GM10266 (cell line): Measurements from ENCODE around the gene NPR2.

Experiments used
- DNase-seq: peaks from one replicate; pipeline ENCODE4 v3.0.0; 2012; ENCODE audit errors: extremely low spot score
- TF ChIP-seq, protein P1 (sequence below): IDR thresholded peaks from 2 replicates; pipeline ENCODE4 v1.5.1; 2012; ENCODE audit warnings: mild to moderate bottlenecking, low read depth; ENCODE audit not compliant: control insufficient read depth, insufficient read depth; ENCODE audit errors: missing control alignments

Gene NPR2

GRCh38 chr9:35748858-35749514 lies 42.4 kb upstream of the NPR2 start, which contains the start of the genes GBA2 and RGP1:
GBA2 (minus strand) TSS chr9:35749228; CDS start chr9:35748704, 524 bp downstream.
RGP1 (plus strand) TSS chr9:35749287; CDS start chr9:35749756, 469 bp downstream.
- DNase-seq, result peak; percentile 88
- TF ChIP-seq, protein P1, sequence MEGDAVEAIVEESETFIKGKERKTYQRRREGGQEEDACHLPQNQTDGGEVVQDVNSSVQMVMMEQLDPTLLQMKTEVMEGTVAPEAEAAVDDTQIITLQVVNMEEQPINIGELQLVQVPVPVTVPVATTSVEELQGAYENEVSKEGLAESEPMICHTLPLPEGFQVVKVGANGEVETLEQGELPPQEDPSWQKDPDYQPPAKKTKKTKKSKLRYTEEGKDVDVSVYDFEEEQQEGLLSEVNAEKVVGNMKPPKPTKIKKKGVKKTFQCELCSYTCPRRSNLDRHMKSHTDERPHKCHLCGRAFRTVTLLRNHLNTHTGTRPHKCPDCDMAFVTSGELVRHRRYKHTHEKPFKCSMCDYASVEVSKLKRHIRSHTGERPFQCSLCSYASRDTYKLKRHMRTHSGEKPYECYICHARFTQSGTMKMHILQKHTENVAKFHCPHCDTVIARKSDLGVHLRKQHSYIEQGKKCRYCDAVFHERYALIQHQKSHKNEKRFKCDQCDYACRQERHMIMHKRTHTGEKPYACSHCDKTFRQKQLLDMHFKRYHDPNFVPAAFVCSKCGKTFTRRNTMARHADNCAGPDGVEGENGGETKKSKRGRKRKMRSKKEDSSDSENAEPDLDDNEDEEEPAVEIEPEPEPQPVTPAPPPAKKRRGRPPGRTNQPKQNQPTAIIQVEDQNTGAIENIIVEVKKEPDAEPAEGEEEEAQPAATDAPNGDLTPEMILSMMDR, result no peak

DNA sequence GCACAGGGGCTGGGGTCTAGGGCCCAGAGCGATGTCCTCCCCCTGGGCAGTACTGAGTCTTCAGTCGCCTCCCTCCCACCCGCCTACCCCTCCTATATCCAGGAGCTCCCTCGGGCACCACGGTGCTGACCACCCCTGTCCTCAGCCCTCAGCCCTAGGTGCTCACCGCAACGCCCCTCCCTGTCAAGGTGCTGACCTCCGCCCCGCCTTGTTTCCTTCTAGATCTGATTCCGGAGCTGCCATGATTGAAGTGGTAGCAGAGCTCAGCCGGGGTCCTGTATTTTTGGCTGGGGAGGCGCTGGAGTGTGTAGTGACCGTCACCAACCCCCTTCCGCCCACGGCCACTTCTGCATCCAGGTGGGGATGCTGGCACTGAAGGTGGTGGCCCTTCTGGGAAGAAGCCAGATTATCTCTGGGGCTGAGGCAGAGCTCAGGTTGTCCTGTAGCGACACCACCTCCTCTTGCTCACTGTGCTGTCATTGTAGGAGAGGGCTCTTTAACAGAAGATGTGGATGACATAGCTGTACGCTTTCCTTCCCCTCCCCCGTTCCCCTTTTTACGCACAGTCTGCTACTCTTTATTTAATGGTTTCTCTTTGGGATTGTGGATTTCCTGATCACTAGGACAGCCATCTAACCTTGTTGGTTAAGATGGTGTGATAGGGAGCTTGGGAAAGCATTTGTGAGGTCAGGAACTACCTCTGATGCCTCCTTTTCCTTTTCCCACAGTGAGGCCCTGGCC lies 41.7 kb upstream of the NPR2 start:
- DNase-seq, result peak; percentile 48
- TF ChIP-seq, protein P1, result no peak

- TF ChIP-seq, protein P1, result no peak
- no peak for DNase-seq
Measured at GRCh38 chr9:35750256-35750531, 41.2 kb upstream of the NPR2 start.

- DNase-seq, result no peak
- TF ChIP-seq, protein P1, result no peak
Measured at GRCh38 chr9:35753466-35753865, 37.9 kb upstream of the NPR2 start.

- no peak for DNase-seq
- TF ChIP-seq, protein P1, result no peak
Measured at GRCh38 chr9:35754264-35754663, 37.1 kb upstream of the NPR2 start, which contains the start of gene MSMP. MSMP (minus strand) TSS chr9:35754276; CDS start chr9:35754129, 147 bp downstream.

- TF ChIP-seq, protein P1, result no peak
- no peak for DNase-seq
Measured at GRCh38 chr9:35755071-35755470, 36.3 kb upstream of the NPR2 start.
